Spleen (tissue), 7 donors: ENCODE data around the gene SULF2.

Experiments
- POLR2A ChIP-seq, 3 donors: fragments of 450-650 bp; IDR thresholded peaks; one replicate each; pipeline ENCODE4 v1.5.1; 2017; ENCODE audit warnings: antibody characterized with exemption in 3 of 3, mild to moderate bottlenecking in 1 of 3
- POLR2AphosphoS5 ChIP-seq, 3 donors: sonication (generic); formaldehyde crosslinking; IDR thresholded peaks; one replicate each; pipeline ENCODE4 v1.5.1; 2017; ENCODE audit warnings: antibody characterized with exemption in 3 of 3
- TF ChIP-seq, protein P1 (sequence below), 11 experiments: fragments of 200-600 bp in 7 of 11; fragments of 450-650 bp in 4 of 11; sonication (generic) in 4 of 11; IDR thresholded peaks in 8 of 11; conservative IDR thresholded peaks in 3 of 11; 1 replicate in 7 of 11; 2 replicates in 4 of 11; pipeline versions ENCODE4 v1.4.0 to v1.8.0; 2016 to 2021; ENCODE audit warnings: antibody characterized with exemption in 11 of 11, inconsistent platforms in 4 of 11, mild to moderate bottlenecking in 1 of 11
- donor health status: DM: no; HTN: no; CAD: no; lungs with moderate emphysema.
- donor health status: DM: no; HTN: no; CAD: no.
- donor health status: DM: no; HTN: no; CAD: no.

DNA sequence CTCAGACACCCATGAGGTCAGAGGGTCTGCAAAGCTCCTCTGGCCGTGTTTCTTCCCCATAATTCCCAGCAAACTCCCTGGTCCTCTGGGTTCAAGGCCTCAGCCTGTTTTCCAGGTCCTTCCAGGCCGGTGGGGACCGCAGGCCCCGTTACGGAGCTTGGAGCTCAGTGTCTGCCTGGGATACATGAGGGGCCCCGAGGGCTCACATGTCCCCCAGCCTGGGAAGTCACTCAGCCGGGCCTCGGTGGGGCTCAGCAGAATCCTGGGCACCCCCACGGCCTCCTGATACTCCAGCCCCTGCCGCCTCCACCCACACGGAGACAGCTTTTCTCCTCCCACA, 3.4 kb upstream of the SULF2 start:
- TF ChIP-seq POLR2AphosphoS5 (IDR thresholded peaks at IDR 0.05), result no peak
- no peak for TF ChIP-seq POLR2A (IDR thresholded peaks at IDR 0.05)
- TF ChIP-seq, protein P1, sequence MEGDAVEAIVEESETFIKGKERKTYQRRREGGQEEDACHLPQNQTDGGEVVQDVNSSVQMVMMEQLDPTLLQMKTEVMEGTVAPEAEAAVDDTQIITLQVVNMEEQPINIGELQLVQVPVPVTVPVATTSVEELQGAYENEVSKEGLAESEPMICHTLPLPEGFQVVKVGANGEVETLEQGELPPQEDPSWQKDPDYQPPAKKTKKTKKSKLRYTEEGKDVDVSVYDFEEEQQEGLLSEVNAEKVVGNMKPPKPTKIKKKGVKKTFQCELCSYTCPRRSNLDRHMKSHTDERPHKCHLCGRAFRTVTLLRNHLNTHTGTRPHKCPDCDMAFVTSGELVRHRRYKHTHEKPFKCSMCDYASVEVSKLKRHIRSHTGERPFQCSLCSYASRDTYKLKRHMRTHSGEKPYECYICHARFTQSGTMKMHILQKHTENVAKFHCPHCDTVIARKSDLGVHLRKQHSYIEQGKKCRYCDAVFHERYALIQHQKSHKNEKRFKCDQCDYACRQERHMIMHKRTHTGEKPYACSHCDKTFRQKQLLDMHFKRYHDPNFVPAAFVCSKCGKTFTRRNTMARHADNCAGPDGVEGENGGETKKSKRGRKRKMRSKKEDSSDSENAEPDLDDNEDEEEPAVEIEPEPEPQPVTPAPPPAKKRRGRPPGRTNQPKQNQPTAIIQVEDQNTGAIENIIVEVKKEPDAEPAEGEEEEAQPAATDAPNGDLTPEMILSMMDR (IDR thresholded peaks at IDR 0.05 in 8 of 11, conservative IDR thresholded peaks at IDR 0.05 in 3 of 11), result no peak
